H1 (cell line): ENCODE data around the gene GBA2.

Source experiments
- CHD2 ChIP-seq: IDR thresholded peaks from 2 replicates; pipeline ENCODE4 v1.6.1; 2012; ENCODE audit warnings: low read length, improper control_type of control experiment
- EZH2 ChIP-seq: fragments of 200-600 bp; sonication (generic); IDR thresholded peaks from 2 replicates; pipeline ENCODE4 v1.7.1; 2012; ENCODE audit warnings: low read depth, mild to moderate bottlenecking, moderate library complexity, low read length, inconsistent platforms; ENCODE audit not compliant: severe bottlenecking
- JUN ChIP-seq: IDR thresholded peaks from 2 replicates; pipeline ENCODE4 v1.6.1; 2011; ENCODE audit warnings: low read depth, mild to moderate bottlenecking, improper control_type of control experiment, low read length
- POLR2A ChIP-seq, 2 experiments: IDR thresholded peaks; 1 replicate in 1 of 2; 2 replicates in 1 of 2; pipeline ENCODE4 v1.6.1; 2011; ENCODE audit warnings: low read depth in 2 of 2, low read length in 2 of 2, mild to moderate bottlenecking in 2 of 2; ENCODE audit errors: control extremely low read depth in 1 of 2
- SAP30 ChIP-seq: fragments of 300-600 bp; sonication (generic); IDR thresholded peaks from 2 replicates; pipeline ENCODE4 v1.7.1; 2012; ENCODE audit warnings: low read length, moderate library complexity, mild to moderate bottlenecking, inconsistent platforms; ENCODE audit not compliant: insufficient read depth, insufficient replicate concordance
- ZNF274 ChIP-seq: IDR thresholded peaks from 2 replicates; pipeline ENCODE4 v1.7.0; 2012; ENCODE audit warnings: low read length, borderline replicate concordance; ENCODE audit errors: extremely low read depth
- TF ChIP-seq, protein P1 (sequence below), 3 experiments: IDR thresholded peaks; 1 replicate in 2 of 3; 2 replicates in 1 of 3; pipeline versions ENCODE4 v1.5.1 to v1.6.1; 2011; ENCODE audit warnings: low read length in 3 of 3, mild to moderate bottlenecking in 3 of 3, inconsistent platforms in 2 of 3, low read depth in 1 of 3, moderate library complexity in 1 of 3; ENCODE audit not compliant: insufficient read depth in 1 of 3; ENCODE audit errors: control extremely low read depth in 1 of 3

DNA sequence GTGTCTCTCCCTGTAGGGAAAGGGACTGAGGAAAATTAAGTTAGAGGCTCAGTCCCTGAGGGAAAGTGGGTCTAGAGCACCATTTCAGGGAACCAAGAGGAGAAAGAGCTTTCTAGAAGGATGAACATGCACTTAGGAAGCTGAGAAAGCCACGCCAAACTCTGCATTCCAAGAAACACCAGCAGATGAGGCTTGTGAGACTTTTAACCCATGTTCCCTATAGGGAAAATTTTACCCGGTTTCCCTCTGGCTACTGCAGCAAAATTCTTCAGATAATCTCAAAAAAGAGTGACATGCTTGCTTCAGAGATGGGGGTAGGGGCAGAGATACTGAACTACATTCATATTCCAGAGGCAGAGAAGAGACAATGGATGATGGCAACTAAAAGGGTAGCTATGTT is 25.6 kb downstream of the GBA2 start:
- TF ChIP-seq EZH2 (no peak), CHD2 (no peak), SAP30 (no peak), ZNF274 (no peak), JUN (no peak), POLR2A (IDR thresholded peaks at IDR 0.05; ENCODE audit: control extremely low read depth in 1 of 2, low read depth in 2 of 2, low read length in 2 of 2) (no peak)
- TF ChIP-seq, protein P1, sequence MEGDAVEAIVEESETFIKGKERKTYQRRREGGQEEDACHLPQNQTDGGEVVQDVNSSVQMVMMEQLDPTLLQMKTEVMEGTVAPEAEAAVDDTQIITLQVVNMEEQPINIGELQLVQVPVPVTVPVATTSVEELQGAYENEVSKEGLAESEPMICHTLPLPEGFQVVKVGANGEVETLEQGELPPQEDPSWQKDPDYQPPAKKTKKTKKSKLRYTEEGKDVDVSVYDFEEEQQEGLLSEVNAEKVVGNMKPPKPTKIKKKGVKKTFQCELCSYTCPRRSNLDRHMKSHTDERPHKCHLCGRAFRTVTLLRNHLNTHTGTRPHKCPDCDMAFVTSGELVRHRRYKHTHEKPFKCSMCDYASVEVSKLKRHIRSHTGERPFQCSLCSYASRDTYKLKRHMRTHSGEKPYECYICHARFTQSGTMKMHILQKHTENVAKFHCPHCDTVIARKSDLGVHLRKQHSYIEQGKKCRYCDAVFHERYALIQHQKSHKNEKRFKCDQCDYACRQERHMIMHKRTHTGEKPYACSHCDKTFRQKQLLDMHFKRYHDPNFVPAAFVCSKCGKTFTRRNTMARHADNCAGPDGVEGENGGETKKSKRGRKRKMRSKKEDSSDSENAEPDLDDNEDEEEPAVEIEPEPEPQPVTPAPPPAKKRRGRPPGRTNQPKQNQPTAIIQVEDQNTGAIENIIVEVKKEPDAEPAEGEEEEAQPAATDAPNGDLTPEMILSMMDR (IDR thresholded peaks at IDR 0.05; ENCODE audit: control extremely low read depth in 1 of 3, insufficient read depth in 1 of 3, low read depth in 1 of 3, low read length in 3 of 3): no peak
